GM08714 (cell line): ENCODE results near the gene IL36A.

Experiments used
- H3K4me3 ChIP-seq: fragments of 200-500 bp; sonication (Bioruptor generic); 2 replicates; pipeline ENCODE4 v1.5.1; 2014; ENCODE audit warnings: mild to moderate bottlenecking, low read length, inconsistent platforms
- ZNF274 ChIP-seq: IDR thresholded peaks from 2 replicates; pipeline ENCODE4 v1.6.1; 2012; ENCODE audit warnings: mild to moderate bottlenecking, low read depth, low read length

IL36A gene

DNA sequence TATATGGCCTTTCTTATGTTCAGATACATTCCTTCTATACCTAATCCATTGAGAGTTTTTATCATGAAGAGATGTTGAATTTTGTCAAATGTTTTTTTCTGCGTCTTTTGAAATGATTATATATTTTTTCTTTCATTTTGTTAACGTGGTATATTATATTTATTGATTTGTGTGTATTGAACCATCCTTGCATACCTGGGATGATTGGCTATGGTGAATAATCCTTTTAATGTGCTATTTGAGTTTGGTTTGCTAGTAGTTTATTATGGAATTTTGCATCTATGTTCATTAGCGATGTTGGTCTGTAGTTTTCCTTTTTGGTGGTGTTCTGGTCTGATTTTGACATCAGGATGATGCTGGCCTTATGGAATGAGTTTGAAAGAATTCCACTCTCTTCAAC, 15.6 kb upstream of the IL36A start:
- no peak overlapping the region for H3K4me3 ChIP-seq
- no peak for TF ChIP-seq ZNF274

DNA sequence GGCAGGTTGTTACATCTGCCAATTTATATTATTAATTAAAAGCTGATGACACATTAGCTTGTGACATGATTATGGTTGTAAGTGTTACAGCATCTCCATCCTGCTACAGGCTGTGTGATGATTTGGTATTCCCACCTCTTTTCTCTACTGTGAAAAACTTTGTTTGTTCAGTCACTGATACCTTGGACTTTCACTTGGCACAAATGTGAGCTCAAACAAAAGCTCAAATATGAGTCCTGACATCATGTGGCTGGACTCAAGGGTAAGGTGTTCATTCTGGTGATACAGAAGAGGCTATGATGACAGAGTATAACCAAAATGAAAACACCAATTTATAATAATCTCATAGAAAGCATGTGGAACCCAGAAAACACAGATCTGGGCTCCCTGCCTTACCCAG, 11.4 kb upstream of the IL36A start:
- no peak overlapping the region for H3K4me3 ChIP-seq
- TF ChIP-seq ZNF274: no peak

DNA sequence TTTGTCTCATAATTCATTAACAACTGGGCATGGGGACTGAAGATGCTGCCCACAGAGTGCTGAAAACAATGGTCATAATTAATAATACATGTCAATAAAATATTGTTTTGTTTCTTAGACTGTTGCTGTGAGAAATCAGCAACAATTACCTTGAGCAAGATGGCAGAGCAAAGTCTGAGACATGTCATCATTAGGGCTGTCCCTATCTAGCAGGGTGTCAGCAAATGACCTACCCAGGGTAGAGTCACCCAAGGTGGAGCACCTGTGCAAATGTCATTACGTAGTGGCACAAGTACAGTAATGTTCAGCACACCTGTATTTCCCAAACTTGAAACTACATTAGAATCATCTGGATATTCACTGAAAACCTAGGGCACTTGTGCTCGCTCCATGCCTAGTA, 10.6 kb upstream of the IL36A start:
- no peak overlapping the region for H3K4me3 ChIP-seq
- no peak for TF ChIP-seq ZNF274

DNA sequence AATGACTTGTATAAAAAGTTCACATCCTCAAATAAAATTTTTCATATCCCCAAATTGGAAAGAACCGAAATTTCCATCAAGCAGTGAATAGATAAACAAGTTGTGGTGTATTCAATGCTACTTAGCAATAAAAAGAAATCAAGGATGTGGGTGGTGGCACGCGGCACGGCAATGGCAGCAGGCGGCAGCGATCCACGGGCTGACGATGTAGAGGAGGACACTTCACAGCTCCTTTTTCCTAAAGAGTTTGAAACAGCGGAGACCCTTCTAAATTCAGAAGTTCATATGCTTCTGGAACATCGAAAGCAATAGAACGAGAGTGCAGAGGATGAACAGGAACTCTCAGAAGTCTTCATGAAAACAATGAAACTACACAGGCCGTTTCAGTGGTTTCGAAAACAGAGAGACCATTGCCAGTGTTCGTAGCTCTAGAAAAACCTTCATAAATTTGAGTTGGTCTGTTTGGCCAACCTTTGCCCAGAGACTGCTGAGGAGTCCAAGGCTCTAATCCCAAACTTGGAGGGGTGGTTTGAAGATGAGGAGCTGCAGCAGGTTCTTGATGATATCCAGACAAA, 9.8 kb upstream of the IL36A start:
- no peak overlapping the region for H3K4me3 ChIP-seq
- no peak for TF ChIP-seq ZNF274

DNA sequence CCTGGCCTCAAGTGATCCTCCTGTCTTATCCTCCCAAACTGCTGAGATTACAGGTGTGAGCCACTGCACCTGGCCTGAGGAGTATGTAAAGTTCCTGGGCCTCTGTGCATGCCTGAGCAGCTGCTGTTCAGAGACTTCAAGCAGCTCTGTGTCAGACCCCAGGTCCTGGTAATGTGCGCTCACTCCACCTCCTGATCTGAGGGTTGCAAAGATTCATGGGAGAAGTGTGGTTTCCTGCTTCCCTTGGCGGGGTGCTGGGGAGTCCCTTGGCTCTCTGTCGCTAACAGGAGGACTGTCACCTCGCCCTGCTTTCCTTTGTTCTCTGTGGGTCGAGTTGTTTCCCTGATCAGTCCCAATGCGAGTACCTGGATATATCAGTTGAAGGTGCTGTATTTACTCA, 8.6 kb upstream of the IL36A start:
- H3K4me3 ChIP-seq: no peak overlapping the region
- TF ChIP-seq ZNF274: no peak

DNA sequence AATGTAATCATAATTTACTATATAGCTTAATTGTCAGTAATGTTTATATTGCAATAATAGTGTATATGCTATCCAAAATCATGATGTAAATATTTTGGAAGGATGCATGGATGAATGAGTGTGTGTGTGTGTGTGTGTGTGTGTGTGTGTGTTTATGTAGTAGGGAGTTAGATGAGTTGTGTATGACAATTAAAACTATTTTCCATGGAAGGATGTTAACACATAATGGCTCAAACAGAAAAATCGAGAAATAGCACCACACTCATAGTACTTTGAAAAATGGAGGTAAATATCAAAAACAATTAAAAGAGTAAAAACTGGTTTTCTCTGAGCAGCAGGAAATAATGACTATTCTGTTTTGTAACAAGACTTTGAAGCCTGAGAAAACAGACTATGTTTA, 8.1 kb upstream of the IL36A start:
- TF ChIP-seq ZNF274: no peak
- no peak overlapping the region for H3K4me3 ChIP-seq

DNA sequence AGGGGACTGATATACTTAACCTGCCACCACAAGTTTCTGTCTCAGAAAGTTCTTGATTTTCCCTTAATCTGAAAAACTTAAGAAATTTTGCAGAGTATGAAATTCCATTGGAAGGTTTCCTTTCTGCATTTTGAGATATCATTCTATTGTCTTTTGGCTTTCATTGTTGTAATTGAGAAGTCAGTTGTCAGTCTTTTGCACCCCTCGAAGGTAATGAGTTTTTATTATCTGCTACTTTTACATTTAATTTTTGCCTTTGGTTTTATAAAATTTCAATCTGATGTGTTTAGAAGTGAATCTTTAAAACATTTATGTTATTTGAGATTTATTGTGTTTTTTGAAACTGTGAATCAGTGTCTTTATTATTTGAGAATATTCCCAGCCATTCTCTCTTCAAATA, 4.8 kb upstream of the IL36A start:
- no peak overlapping the region for H3K4me3 ChIP-seq
- no peak for TF ChIP-seq ZNF274

DNA sequence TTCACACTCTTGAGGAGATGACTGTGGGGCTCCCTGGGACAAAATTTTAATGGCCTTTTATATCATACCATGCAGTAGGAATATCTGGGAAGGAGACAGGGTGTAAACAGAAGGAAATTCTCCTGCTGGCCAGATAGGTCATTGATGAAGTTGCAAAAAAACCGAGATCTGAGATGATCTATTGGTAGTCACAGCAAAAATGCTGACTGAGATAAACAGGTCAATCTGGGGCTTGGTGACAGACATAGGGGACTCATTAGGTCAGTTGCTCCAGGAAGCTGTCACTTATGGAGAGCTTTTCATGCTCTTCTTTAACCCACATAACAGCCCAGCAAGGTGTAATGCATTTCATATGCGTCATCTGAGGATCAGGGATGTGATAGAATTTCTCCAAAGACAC, 2.6 kb upstream of the IL36A start:
- no peak overlapping the region for H3K4me3 ChIP-seq
- TF ChIP-seq ZNF274: no peak

DNA sequence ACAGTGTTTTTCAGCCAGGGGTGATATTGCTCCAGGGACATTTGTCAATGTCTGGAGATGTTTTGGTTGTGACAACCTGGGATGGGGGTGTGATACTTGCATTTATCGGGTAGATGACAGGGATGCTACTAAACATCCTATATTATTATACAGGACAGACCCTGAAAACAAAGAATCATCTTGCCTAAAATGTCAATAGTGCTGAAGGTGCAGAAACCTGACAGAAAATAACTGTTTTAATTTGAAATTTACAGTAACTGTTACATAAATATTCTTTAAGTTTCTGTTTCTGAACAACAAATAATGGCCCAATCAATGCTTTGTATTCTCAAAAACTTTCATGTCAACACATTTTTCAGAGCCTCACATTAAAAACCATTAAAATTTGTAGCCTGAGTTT, 2.0 kb downstream of the IL36A start:
- no peak overlapping the region for H3K4me3 ChIP-seq
- no peak for TF ChIP-seq ZNF274

DNA sequence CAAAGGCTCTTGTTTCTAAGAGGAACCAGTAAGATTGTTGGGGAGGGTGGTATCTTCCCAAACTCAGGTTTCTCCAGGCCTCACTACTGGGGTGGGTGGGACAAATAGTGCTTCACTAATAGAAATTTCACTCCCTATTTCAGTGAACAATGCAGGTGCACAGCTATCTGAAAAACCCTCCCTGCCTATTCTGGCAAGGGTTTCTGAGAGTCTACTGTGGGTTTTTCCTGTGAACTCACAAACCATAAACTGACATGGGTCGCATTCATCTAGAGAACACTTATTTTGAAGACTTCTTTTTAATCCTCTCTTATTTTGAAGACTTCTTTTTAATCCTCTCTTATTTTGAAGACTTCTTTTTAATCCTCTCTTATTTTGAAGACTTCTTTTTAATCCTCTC, 4.4 kb downstream of the IL36A start:
- TF ChIP-seq ZNF274: no peak
- H3K4me3 ChIP-seq: no peak overlapping the region

DNA sequence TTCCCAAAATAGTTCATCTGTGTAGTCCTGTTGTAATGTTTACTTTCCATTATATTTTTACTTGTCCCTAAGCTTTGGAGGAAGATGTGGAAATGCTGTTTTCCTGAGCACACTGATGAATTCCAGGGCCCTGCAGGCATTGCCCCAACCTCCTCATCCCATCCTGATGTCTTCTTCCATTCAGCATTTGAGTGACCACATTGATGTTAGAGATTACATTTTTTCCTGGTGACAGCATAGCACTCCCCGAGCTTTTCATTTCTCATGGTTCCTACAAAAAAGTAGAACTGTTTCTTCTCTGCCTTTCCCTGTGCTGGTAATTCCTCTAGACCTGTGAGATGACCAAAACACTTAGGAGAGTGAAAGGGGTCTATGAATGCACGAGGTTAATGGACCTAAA, 4.8 kb downstream of the IL36A start:
- TF ChIP-seq ZNF274: no peak
- no peak overlapping the region for H3K4me3 ChIP-seq

DNA sequence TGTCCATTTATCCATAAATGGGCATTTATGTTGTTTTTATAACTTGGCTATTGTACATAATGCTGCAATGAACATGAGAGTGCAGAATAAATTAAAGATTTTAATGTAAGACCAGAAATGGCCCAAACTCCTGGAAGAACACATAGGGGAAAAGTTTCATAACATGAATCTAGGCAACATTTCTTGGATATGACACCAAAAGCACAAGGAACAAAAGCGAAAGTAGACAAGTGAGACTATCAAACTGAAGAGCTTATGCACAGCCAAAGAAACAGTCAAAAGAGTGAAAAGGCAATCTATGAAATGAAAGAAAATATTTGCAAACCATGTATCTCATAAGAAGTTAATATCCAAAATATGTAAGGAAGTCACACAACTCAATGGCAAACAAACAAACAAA, 5.8 kb downstream of the IL36A start:
- no peak overlapping the region for H3K4me3 ChIP-seq
- no peak for TF ChIP-seq ZNF274

DNA sequence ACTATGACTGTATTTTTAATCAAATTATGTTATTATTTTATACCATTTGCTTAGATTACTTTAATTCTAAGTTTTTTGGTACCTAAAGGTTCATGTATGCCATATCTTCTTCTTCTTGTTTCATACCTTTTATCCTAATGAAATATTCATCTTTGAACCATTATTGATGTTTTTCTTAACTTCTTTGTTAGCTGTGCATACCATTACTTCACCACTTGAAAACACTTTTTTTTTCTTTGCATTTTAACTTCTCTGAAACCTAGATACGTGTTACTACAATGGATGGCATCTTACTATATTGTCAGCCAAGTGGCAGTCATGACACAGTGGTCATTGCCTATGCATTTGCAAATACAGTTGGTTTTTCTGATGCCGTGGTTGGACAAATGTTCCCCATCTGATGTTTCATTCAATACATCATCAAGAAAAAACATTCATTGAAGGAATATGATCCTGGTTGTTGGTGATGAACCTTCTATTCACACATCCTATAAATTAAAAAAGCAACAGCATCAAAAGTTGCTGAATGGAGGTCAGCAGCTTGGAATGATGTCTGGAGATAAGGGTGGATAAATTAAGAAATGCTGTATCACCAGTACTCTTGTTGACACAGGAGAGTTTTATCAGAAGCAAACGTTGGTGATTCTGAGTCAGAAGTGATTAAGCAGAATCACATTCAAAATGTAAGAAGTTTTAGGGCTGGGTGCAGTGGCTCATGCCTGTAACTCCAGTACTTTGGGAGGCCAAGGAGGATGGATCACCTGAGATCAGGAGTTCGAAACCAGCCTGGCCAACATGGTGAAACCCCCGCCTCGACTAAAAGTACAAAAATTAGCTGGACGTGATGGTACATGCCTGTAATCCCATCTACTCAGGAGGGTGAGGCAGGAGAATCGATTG, 7.4 kb downstream of the IL36A start:
- no peak overlapping the region for H3K4me3 ChIP-seq
- TF ChIP-seq ZNF274: no peak

DNA sequence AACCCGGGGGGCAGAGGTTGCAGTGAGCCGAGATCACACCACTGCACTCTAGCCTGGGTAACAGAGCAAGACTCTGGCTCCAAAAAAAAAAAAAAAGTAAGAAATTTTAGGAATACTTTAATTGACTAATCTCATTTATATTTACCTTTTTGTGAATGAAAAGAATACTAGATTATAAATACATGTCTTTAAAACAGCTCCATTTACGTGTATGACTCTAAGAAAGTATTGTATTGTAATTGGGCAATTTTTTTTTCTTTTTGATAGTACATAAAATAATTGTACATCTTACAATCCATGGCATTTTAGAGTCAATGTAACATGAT, 8.0 kb downstream of the IL36A start:
- no peak for TF ChIP-seq ZNF274
- no peak overlapping the region for H3K4me3 ChIP-seq

DNA sequence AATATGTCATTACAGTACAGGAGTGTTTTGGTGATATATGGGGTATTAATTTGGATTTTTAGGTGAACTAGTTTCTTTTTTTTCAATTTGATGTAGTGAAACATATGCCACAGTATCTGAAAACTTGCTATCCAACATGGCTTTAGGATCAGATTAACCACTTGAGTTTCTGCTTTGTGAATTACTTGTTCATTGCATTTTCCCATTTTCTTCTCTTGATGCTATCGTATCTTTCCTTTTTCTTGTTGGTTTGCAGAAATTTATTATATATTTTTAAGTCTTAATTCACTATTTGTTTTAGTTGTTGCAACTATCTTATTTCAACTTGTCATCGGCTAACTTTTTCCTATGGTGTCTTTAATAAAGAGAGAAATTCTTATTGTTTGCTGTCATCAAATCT, 8.8 kb downstream of the IL36A start:
- no peak overlapping the region for H3K4me3 ChIP-seq
- no peak for TF ChIP-seq ZNF274

DNA sequence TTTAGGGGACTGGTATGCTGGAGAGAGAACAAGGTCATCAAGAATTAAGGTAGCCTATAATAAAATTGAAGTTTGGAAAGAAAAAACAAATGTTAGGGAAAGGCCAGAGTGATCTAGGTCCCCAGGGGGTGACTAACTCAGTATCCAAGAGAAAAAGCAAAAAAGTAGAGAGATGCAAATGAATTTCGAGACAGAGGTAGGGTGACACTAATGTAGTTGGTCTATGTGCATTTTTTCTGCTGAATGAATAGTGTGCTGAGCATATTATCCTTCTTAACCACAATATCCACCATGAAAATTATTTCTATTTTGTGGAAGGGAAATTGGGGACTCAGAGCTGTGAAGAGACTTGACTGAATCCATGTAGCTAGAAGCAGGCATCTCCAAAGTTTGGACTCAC, 9.8 kb downstream of the IL36A start:
- no peak overlapping the region for H3K4me3 ChIP-seq
- no peak for TF ChIP-seq ZNF274
